NB4 (cell line): ENCODE results near the gene OR1S1.

Experiments used
- DNase-seq: peaks from one replicate; pipeline ENCODE4 v3.0.0; 2010; ENCODE audit warnings: low read depth
- H3K4me3 ChIP-seq: one replicate; pipeline ENCODE4 v1.5.1; 2011; ENCODE audit warnings: mild to moderate bottlenecking, low read depth, low read length, moderate library complexity
- MYC ChIP-seq: IDR thresholded peaks from 2 replicates; pipeline ENCODE4 v1.6.1; 2011; ENCODE audit warnings: low read depth, low read length
- POLR2A ChIP-seq: IDR thresholded peaks from 2 replicates; pipeline ENCODE4 v1.6.1; 2011; ENCODE audit warnings: mild to moderate bottlenecking; ENCODE audit not compliant: insufficient read length; ENCODE audit errors: extremely low read depth
- TF ChIP-seq, protein P1 (sequence below): IDR thresholded peaks from 2 replicates; pipeline ENCODE4 v1.6.1; 2011; ENCODE audit warnings: low read depth, low read length
- TF ChIP-seq, protein P2 (sequence below): IDR thresholded peaks from one replicate; pipeline ENCODE4 v1.5.1; 2012; ENCODE audit warnings: low read depth, low read length

OR1S1 gene

DNA sequence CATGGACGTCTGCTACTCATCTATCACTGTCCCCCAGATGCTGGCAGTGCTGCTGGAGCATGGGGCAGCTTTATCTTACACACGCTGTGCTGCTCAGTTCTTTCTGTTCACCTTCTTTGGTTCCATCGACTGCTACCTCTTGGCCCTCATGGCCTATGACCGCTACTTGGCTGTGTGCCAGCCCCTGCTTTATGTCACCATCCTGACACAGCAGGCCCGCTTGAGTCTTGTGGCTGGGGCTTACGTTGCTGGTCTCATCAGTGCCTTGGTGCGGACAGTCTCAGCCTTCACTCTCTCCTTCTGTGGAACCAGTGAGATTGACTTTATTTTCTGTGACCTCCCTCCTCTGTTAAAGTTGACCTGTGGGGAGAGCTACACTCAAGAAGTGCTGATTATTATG lies 32.9 kb upstream of the OR1S1 start:
- no peak overlapping the region for H3K4me3 ChIP-seq
- DNase-seq, result peak; percentile 10
- no peak for TF ChIP-seq MYC
- TF ChIP-seq, protein P1, sequence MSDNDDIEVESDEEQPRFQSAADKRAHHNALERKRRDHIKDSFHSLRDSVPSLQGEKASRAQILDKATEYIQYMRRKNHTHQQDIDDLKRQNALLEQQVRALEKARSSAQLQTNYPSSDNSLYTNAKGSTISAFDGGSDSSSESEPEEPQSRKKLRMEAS, result no peak
- TF ChIP-seq POLR2A, result no peak
- TF ChIP-seq, protein P2, sequence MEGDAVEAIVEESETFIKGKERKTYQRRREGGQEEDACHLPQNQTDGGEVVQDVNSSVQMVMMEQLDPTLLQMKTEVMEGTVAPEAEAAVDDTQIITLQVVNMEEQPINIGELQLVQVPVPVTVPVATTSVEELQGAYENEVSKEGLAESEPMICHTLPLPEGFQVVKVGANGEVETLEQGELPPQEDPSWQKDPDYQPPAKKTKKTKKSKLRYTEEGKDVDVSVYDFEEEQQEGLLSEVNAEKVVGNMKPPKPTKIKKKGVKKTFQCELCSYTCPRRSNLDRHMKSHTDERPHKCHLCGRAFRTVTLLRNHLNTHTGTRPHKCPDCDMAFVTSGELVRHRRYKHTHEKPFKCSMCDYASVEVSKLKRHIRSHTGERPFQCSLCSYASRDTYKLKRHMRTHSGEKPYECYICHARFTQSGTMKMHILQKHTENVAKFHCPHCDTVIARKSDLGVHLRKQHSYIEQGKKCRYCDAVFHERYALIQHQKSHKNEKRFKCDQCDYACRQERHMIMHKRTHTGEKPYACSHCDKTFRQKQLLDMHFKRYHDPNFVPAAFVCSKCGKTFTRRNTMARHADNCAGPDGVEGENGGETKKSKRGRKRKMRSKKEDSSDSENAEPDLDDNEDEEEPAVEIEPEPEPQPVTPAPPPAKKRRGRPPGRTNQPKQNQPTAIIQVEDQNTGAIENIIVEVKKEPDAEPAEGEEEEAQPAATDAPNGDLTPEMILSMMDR, result no peak

DNA sequence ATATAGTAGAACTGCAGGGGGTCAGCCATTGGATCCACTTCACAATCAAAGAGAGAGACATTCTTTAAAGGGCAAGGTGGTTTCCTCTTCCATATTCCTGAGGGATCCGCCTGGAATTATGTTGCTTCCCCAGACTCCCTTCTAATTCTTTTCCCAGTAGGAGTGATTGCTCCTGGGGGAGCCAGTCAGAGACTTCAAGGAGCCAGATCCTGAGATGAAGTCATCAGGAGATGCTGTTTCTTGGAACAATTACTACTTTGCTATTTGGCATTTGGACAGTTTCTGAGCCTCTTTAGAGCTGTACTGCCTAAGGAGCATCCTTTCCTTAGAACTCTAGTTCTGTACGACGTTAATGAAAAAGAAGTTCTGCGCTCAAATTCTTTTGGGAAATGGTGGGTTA lies 25.6 kb upstream of the OR1S1 start:
- no peak overlapping the region for H3K4me3 ChIP-seq
- DNase-seq, result no peak
- TF ChIP-seq MYC, result no peak
- TF ChIP-seq, protein P1, result no peak
- TF ChIP-seq POLR2A, result no peak
- TF ChIP-seq, protein P2, result no peak

DNA sequence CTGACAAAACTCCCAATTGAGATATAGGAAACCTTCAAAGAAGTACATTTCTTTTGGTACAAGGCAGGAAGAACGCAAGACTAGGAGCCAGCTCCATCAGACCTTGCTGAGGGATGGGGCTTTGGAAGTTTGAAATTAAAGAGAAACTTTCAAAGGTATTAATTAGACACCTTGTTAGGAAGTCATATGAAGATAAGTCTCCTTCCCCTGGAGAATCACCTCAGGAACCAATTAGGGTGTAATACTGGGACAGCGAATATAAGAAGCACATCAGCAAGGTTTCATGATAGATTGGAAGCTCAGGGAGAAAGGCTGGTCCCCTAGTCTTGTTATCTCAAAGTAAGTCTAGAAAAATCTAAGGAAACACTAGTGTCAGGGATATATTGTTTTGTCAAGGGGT lies 23.8 kb upstream of the OR1S1 start, which contains the start of gene OR9Q2:
Gene OR9Q2, plus strand, starts transcription at position 301 of the 400 bp plus-strand sequence. CDS start 1,421 bp downstream, outside the sequence.
- TF ChIP-seq POLR2A, result no peak
- no peak within 1 kb of the TSS for H3K4me3 ChIP-seq
- no peak for DNase-seq

DNA sequence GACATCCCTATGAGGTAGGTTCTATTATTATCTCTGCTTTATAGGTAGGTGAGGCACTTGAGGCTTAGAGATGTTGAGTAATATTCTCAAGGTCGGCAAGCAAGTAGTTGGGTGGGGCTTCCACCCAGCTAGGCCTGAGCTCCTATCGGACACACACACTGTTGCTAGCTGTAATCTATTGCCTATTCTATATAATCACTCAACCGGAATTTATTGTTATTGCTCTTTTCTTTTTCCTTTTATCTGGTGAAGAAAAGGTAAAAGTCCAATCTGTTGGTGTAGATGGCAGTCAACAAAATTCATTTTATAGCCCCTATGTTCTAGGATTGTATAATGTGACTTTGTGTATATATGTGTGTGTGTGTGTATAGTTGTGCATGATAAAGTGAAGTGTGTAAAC lies 20.3 kb upstream of the OR1S1 start:
- H3K4me3 ChIP-seq, result no peak overlapping the region
- TF ChIP-seq, protein P1, result no peak
- TF ChIP-seq, protein P2, result no peak
- TF ChIP-seq POLR2A, result no peak
- TF ChIP-seq MYC, result no peak
- no peak for DNase-seq

DNA sequence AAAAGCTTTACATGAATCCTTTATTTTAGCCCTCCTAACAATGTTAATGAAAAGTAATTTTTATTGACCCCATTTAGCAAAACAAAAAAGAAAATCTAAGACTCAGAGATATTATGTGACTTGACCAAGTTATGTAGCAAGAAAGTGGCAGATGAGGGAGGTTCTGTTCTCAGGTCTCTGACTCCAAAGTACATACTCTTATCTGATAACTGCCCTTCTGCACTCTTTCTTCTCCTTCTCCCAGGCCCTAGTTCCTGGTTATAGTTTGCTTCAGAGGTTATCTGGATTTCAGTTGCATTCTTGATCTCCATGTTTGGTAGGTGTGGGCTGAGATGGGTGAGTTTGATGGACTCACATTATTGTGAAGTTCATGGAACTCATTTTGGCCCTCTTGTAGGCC lies 19.1 kb upstream of the OR1S1 start:
- TF ChIP-seq, protein P2, result no peak
- TF ChIP-seq POLR2A (no peak), MYC (no peak)
- TF ChIP-seq, protein P1, result no peak
- H3K4me3 ChIP-seq, result no peak overlapping the region
- DNase-seq, result no peak

DNA sequence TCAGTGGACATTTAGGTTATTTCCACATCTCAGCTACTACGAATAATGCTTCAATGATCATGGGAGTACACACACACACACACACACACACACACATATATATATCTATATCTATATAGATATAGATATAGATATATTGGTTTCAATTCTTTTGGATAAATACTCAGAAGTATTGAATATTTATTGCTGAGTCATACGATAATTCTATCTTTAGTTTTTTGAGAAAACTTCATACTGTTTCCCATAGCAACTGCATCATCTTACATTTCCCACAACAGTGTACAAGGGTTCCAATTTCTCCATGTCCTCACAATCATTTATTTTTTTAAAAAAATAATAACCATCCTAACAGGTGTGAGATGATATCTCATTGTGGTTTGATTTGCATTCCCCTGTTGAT lies 16.6 kb upstream of the OR1S1 start:
- H3K4me3 ChIP-seq, result no peak overlapping the region
- TF ChIP-seq, protein P1, result no peak
- TF ChIP-seq POLR2A (no peak), MYC (no peak)
- TF ChIP-seq, protein P2, result no peak
- DNase-seq, result no peak
